K562 (cell line): ENCODE results near the gene YIPF2. TPM values are rescaled to one million over a fixed set of nuclear protein-coding genes. Genes with fewer than 3 reads are reported as not detected.

Experiments
- CBFA2T2 ChIP-seq: fragments of 450-650 bp; conservative IDR thresholded peaks from 2 replicates; pipeline ENCODE4 v1.6.1; 2017; ENCODE audit warnings: mild to moderate bottlenecking
- CBFA2T3 ChIP-seq: fragments of 450-650 bp; IDR thresholded peaks from 2 replicates; pipeline ENCODE4 v1.6.1; 2017
- FOXP1 ChIP-seq: sonication (generic); formaldehyde crosslinking; IDR thresholded peaks from 2 replicates; pipeline ENCODE4 v1.8.0; 2022; ENCODE audit warnings: mild to moderate bottlenecking, missing genetic modification reagents
- GABPB2 ChIP-seq: fragments of 250-450 bp; sonication (Bioruptor Pico); conservative IDR thresholded peaks from 2 replicates; pipeline ENCODE4 v1.5.1; 2021; ENCODE audit warnings: mild to moderate bottlenecking
- HCFC1 ChIP-seq: IDR thresholded peaks from 2 replicates; pipeline ENCODE4 v1.6.1; 2012; ENCODE audit warnings: low read depth, low read length, improper control_type of control experiment
- HDAC6 ChIP-seq: IDR thresholded peaks from 2 replicates; pipeline ENCODE4 v1.6.1; 2012; ENCODE audit warnings: low read depth, mild to moderate bottlenecking, control low read depth, inconsistent platforms, low read length, moderate library complexity
- MEIS2 ChIP-seq: fragments of 450-650 bp; IDR thresholded peaks from 2 replicates; pipeline ENCODE4 v1.6.1; 2014; ENCODE audit warnings: mild to moderate bottlenecking; ENCODE audit not compliant: partially characterized antibody
- NELFE ChIP-seq: IDR thresholded peaks from 2 replicates; pipeline ENCODE4 v1.6.1; 2011; ENCODE audit warnings: mild to moderate bottlenecking; ENCODE audit not compliant: insufficient read depth, insufficient read length
- NFRKB ChIP-seq: fragments of 450-650 bp; IDR thresholded peaks from 2 replicates; pipeline ENCODE4 v1.6.1; 2016; ENCODE audit warnings: low read depth
- NONO ChIP-seq, 2 experiments: fragments of 200-400 bp in 1 of 2; fragments of 450-650 bp in 1 of 2; formaldehyde crosslinking in 1 of 2; IDR thresholded peaks; 2 replicates each; pipeline ENCODE4 v1.6.1; 2017; ENCODE audit warnings: low read depth in 2 of 2, mild to moderate bottlenecking in 2 of 2, moderate library complexity in 2 of 2, low read length in 1 of 2
- PHF8 ChIP-seq: fragments of 200-600 bp; sonication (generic); IDR thresholded peaks from 2 replicates; pipeline ENCODE4 v1.6.1; 2012; ENCODE audit warnings: mixed run types, mild to moderate bottlenecking, inconsistent platforms, low read length, moderate library complexity, borderline replicate concordance
- PTBP1 ChIP-seq: fragments of 200-400 bp; formaldehyde crosslinking; IDR thresholded peaks from 2 replicates; pipeline ENCODE4 v1.6.1; 2017; ENCODE audit warnings: low read depth, low read length
- ZBTB11 ChIP-seq, 3 experiments: fragments of 200-800 bp in 1 of 3; fragments of 250-450 bp in 1 of 3; fragments of 450-650 bp in 1 of 3; sonication (Bioruptor Pico) in 1 of 3; sonication (Bioruptor generic) in 1 of 3; formaldehyde crosslinking in 1 of 3; IDR thresholded peaks; 2 replicates each; pipeline versions ENCODE4 v1.6.1 to v1.8.0; 2016 to 2022; ENCODE audit warnings: mild to moderate bottlenecking in 2 of 3, missing genetic modification characterization in 2 of 3, missing compliant biosample characterization in 1 of 3, moderate library complexity in 1 of 3
- ZBTB49 ChIP-seq: sonication (generic); formaldehyde crosslinking; IDR thresholded peaks from 2 replicates; pipeline ENCODE4 v1.8.0; 2022; ENCODE audit warnings: missing genetic modification reagents, mild to moderate bottlenecking, borderline replicate concordance
- ZKSCAN1 ChIP-seq: fragments of 150-350 bp; IDR thresholded peaks from 2 replicates; pipeline ENCODE4 v1.6.1; 2016; ENCODE audit warnings: low read depth, low read length
- ZNF41 ChIP-seq: fragments of 250-450 bp; sonication (Bioruptor Pico); conservative IDR thresholded peaks from 2 replicates; pipeline ENCODE4 v1.4.0; 2020; ENCODE audit warnings: mild to moderate bottlenecking
- ZNF764 ChIP-seq: fragments of 250-450 bp; sonication (Bioruptor Pico); IDR thresholded peaks from 2 replicates; pipeline ENCODE4 v1.4.0; 2020; ENCODE audit warnings: low read depth, mild to moderate bottlenecking, moderate library complexity
- ZNF785 ChIP-seq: fragments of 250-450 bp; sonication (Bioruptor Pico); IDR thresholded peaks from 2 replicates; pipeline ENCODE4 v1.4.0; 2020; ENCODE audit warnings: mild to moderate bottlenecking
- polyA plus RNA-seq, 8 experiments: library from polyadenylated mRNA; depleted of rRNA in 4 of 8; stranded (reverse) in 5 of 8; unstranded in 3 of 8; fragments of >200 nt; fragmentation: Nextera tagmentation in 2 of 8; fragmentation: Illumina TruSeq in 1 of 8; extraction: Ambion mirVana in 2 of 8; extraction: Trizol in 1 of 8; gene quantifications; 2 replicates each; pipeline versions ENCODE4 v1.2.1 to v1.2.3, GENCODE V29; 2011 to 2014; ENCODE audit warnings: inconsistent platforms in 1 of 8, missing spikeins in 1 of 8
- total RNA-seq, 7 experiments: library from RNA; depleted of rRNA in 6 of 7; stranded (reverse); fragments of >200 nt in 6 of 7; fragmentation: Illumina TruSeq in 2 of 7; extraction: Trizol in 2 of 7; gene quantifications; 2 replicates each; pipeline versions ENCODE4 v1.2.1 to v1.2.3, GENCODE V29; 2011 to 2021; ENCODE audit warnings: low replicate concordance in 1 of 7
- TF ChIP-seq, protein P1 (sequence below): fragments of 450-650 bp; IDR thresholded peaks from 2 replicates; pipeline ENCODE4 v1.6.1; 2016; ENCODE audit warnings: borderline replicate concordance

YIPF2 gene
- total and polyA plus RNA-seq, 9 of the 15 experiments (the other 6 are each of a cell fraction or from before 2014, with no cell fraction given) = 1.3 to 65.2 (median 31.6) TPM

- TF ChIP-seq, protein P1, sequence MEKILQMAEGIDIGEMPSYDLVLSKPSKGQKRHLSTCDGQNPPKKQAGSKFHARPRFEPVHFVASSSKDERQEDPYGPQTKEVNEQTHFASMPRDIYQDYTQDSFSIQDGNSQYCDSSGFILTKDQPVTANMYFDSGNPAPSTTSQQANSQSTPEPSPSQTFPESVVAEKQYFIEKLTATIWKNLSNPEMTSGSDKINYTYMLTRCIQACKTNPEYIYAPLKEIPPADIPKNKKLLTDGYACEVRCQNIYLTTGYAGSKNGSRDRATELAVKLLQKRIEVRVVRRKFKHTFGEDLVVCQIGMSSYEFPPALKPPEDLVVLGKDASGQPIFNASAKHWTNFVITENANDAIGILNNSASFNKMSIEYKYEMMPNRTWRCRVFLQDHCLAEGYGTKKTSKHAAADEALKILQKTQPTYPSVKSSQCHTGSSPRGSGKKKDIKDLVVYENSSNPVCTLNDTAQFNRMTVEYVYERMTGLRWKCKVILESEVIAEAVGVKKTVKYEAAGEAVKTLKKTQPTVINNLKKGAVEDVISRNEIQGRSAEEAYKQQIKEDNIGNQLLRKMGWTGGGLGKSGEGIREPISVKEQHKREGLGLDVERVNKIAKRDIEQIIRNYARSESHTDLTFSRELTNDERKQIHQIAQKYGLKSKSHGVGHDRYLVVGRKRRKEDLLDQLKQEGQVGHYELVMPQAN = no peak
- TF ChIP-seq PTBP1 (no peak), ZNF41 (CRISPR knock-in tag) (no peak), CBFA2T2 (peak; percentile 72), NFRKB (no peak), NELFE (no peak), NONO (IDR thresholded peaks at IDR 0.05; ENCODE audit: low read depth in 2 of 2, low read length in 1 of 2) (no peak), ZBTB11 (CRISPR knock-in tag; IDR thresholded peaks at IDR 0.05) (0 out of 6 replicates have a peak, but pooled peaks of 1 of the 3 experiments have one; percentile 26), ZNF785 (CRISPR knock-in tag) (no peak), PHF8 (no peak), ZBTB49 (CRISPR knock-in tag) (no peak), ZKSCAN1 (0 out of 2 replicates have a peak, but pooled peaks have one; percentile 52), ZNF764 (CRISPR knock-in tag) (no peak), FOXP1 (CRISPR knock-in tag) (no peak), CBFA2T3 (peak; percentile 88), MEIS2 (no peak), GABPB2 (CRISPR knock-in tag) (no peak), HDAC6 (no peak), HCFC1 (no peak)
Observed at GRCh38 chr19:10935371-10936059, 7.1 kb upstream of the YIPF2 start (continued).
